ENCODE results near the gene MAL. TPM values are rescaled to one million over a fixed set of nuclear protein-coding genes. Genes with fewer than 3 reads are reported as not detected.

MAL gene
- total RNA-seq, 1 experiment from 2014 or later, result not detected

DNA sequence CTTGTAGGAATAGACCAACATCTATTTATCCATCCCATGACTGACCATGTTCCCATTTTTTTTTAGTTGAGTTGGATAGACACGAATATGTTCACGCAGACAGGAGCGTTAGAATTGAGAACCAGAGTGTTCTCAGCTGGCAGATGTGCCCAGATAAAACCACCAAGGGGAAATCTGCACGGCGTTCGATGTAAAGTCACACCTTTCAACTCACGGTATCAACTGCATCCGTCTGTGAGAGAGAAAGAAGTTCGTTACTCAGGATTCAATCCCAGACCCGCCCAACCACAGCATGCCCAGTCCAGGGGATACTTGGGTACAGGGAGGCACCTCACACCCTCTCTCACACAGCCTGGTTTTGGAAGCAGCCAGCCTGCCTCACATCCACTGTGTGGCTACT lies 26.1 kb downstream of the MAL start:
- POLR2A ChIA-PET, result no interaction called here
- no TSS peak for BruUV-seq (replicated peaks)
- H3K27ac Mint-ChIP-seq (ENCODE audit: low read depth, unreplicated experiment), result no peak overlapping the region
- CTCF ChIA-PET, result interaction anchor here (1.1 to 4.9 kb wide), 3 partner anchors 25 to 28 kb away, joined by 5 to 22 read pairs (median 18); no protein-coding TSS in a partner anchor
- H3K9me3 Mint-ChIP-seq (ENCODE audit: unreplicated experiment), result no peaks in the 10 kb centered on the region
- H3K4me1 Mint-ChIP-seq (ENCODE audit: insufficient read depth, unreplicated experiment), result no peaks in the 10 kb centered on the region
- intact Hi-C loops (cut with micrococcal nuclease), result no loop called here
- no peaks in the 10 kb centered on the region for H3K36me3 Mint-ChIP-seq (ENCODE audit: insufficient read depth, unreplicated experiment)
- H3K4me3 Mint-ChIP-seq (ENCODE audit: unreplicated experiment), result no peak overlapping the region
- peaks cover 49% of the 10 kb centered on the region for H3K27me3 Mint-ChIP-seq (ENCODE audit: insufficient read depth, unreplicated experiment)
- TF ChIP-seq, protein P1, sequence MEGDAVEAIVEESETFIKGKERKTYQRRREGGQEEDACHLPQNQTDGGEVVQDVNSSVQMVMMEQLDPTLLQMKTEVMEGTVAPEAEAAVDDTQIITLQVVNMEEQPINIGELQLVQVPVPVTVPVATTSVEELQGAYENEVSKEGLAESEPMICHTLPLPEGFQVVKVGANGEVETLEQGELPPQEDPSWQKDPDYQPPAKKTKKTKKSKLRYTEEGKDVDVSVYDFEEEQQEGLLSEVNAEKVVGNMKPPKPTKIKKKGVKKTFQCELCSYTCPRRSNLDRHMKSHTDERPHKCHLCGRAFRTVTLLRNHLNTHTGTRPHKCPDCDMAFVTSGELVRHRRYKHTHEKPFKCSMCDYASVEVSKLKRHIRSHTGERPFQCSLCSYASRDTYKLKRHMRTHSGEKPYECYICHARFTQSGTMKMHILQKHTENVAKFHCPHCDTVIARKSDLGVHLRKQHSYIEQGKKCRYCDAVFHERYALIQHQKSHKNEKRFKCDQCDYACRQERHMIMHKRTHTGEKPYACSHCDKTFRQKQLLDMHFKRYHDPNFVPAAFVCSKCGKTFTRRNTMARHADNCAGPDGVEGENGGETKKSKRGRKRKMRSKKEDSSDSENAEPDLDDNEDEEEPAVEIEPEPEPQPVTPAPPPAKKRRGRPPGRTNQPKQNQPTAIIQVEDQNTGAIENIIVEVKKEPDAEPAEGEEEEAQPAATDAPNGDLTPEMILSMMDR (IDR thresholded peaks at IDR 0.05; ENCODE audit: unreplicated experiment), result no peak
- no peak for DNase-seq (ENCODE audit: unreplicated experiment)

DNA sequence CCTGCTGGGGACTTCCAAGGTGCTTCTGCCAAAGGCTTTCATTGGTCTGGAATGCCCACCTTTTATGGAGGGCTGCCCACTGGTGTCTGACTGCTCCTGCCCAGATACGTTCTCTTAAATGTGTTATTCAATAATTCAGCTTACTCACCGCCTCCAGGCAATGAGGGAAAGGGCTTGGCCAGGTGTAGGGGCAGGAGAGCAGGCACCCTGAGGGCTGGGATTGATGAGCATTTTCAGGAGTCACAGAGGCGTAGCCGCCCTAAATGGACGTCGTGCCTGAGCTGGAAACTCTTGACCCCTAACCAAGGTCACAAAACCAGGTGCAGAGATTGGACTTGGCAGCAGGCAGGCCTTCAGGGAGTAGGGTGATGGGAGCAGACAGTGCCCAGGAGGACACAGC lies 26.8 kb downstream of the MAL start:
- ChIA-PET CTCF (interaction anchor here (0.6 to 4.9 kb wide), 7 partner anchors 8 to 92 kb away, joined by 3 to 22 read pairs (median 5); no protein-coding TSS in a partner anchor), POLR2A (interaction anchor here (0.8 to 1.2 kb wide), 2 partner anchors 10 to 64 kb away, joined by 3 read pairs; no protein-coding TSS in a partner anchor)
- TF ChIP-seq, protein P1 (IDR thresholded peaks at IDR 0.05; ENCODE audit: unreplicated experiment), result no peak
- no peak overlapping the region for H3K4me3 Mint-ChIP-seq (ENCODE audit: unreplicated experiment)
- no peaks in the 10 kb centered on the region for H3K9me3 Mint-ChIP-seq (ENCODE audit: unreplicated experiment)
- H3K27ac Mint-ChIP-seq (ENCODE audit: low read depth, unreplicated experiment), result no peak overlapping the region
- no peaks in the 10 kb centered on the region for H3K36me3 Mint-ChIP-seq (ENCODE audit: insufficient read depth, unreplicated experiment)
- peaks cover 42% of the 10 kb centered on the region for H3K27me3 Mint-ChIP-seq (ENCODE audit: insufficient read depth, unreplicated experiment)
- intact Hi-C loops (cut with micrococcal nuclease), result no loop called here
- peak; percentile 17 for DNase-seq (ENCODE audit: unreplicated experiment)
- no TSS peak for BruUV-seq (replicated peaks)
- no peaks in the 10 kb centered on the region for H3K4me1 Mint-ChIP-seq (ENCODE audit: insufficient read depth, unreplicated experiment)

DNA sequence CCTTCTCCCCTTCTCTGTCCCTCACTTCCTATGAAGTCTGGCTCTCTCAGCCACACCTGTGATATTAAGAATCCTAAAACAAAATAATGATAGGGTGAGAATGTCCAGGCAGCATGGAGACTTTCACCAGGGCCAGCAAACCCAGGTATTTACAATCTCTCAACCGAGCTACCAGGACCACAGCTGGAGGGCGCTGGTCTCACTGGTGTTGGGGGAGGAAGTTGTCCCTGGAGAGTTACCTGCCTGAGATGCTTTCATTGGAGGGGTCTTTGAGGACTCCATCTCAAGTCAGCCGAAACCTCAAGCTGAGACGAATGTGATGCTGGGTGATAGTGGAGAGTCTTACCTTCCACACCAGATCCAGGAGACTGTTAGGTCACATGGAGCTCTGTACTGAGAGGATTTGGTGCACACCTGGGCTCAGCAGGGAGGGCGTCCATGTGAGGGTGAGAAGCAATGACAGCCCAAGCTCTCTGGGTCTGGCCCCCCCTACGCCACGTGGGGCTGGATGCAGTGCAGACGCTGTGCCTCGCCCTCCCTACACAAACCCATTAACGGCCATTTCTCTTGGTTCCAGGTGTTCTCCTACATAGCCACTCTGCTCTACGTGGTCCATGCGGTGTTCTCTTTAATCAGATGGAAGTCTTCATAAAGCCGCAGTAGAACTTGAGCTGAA lies 27.4 kb downstream of the MAL start:
- CTCF ChIA-PET, result interaction anchor here (0.6 to 4.9 kb wide), 10 partner anchors 8 to 93 kb away, joined by 3 to 22 read pairs (median 5); no protein-coding TSS in a partner anchor
- no TSS peak for BruUV-seq (replicated peaks)
- H3K27ac Mint-ChIP-seq (ENCODE audit: low read depth, unreplicated experiment), result no peak overlapping the region
- peaks cover 44% of the 10 kb centered on the region for H3K27me3 Mint-ChIP-seq (ENCODE audit: insufficient read depth, unreplicated experiment)
- DNase-seq (ENCODE audit: unreplicated experiment), result no peak
- TF ChIP-seq, protein P1 (IDR thresholded peaks at IDR 0.05; ENCODE audit: unreplicated experiment), result no peak
- no peaks in the 10 kb centered on the region for H3K9me3 Mint-ChIP-seq (ENCODE audit: unreplicated experiment)
- no peaks in the 10 kb centered on the region for H3K36me3 Mint-ChIP-seq (ENCODE audit: insufficient read depth, unreplicated experiment)
- no peak overlapping the region for H3K4me3 Mint-ChIP-seq (ENCODE audit: unreplicated experiment)
- no peaks in the 10 kb centered on the region for H3K4me1 Mint-ChIP-seq (ENCODE audit: insufficient read depth, unreplicated experiment)
- POLR2A ChIA-PET, result interaction anchor here (0.8 to 1.2 kb wide), 2 partner anchors 10 to 64 kb away, joined by 3 read pairs; no protein-coding TSS in a partner anchor
- intact Hi-C loops (cut with micrococcal nuclease), result no loop called here

DNA sequence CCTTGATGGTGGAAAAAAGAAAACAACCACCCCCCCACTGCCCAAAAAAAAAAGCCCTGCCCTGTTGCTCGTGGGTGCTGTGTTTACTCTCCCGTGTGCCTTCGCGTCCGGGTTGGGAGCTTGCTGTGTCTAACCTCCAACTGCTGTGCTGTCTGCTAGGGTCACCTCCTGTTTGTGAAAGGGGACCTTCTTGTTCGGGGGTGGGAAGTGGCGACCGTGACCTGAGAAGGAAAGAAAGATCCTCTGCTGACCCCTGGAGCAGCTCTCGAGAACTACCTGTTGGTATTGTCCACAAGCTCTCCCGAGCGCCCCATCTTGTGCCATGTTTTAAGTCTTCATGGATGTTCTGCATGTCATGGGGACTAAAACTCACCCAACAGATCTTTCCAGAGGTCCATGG lies 28.0 kb downstream of the MAL start:
- intact Hi-C loops (cut with micrococcal nuclease), result no loop called here
- POLR2A ChIA-PET, result interaction anchor here (1.2 kb wide), 1 partner anchor 63 kb away, joined by 3 read pairs; no protein-coding TSS in a partner anchor

More for the DNA sequence above, 28.0 kb downstream of the MAL start:
- TF ChIP-seq, protein P1 (IDR thresholded peaks at IDR 0.05; ENCODE audit: unreplicated experiment), result no peak
- Mint-ChIP-seq H3K9me3 (ENCODE audit: unreplicated experiment) (no peaks in the 10 kb centered on the region), H3K4me1 (ENCODE audit: insufficient read depth, unreplicated experiment) (no peaks in the 10 kb centered on the region), H3K27me3 (ENCODE audit: insufficient read depth, unreplicated experiment) (peaks cover 50% of the 10 kb centered on the region), H3K27ac (ENCODE audit: low read depth, unreplicated experiment) (no peak overlapping the region), H3K4me3 (ENCODE audit: unreplicated experiment) (no peak overlapping the region), H3K36me3 (ENCODE audit: insufficient read depth, unreplicated experiment) (no peaks in the 10 kb centered on the region)
- no TSS peak for BruUV-seq (replicated peaks)
- CTCF ChIA-PET, result interaction anchor here (1.1 to 4.9 kb wide), 8 partner anchors 9 to 30 kb away, joined by 3 to 22 read pairs (median 5); no protein-coding TSS in a partner anchor
- DNase-seq (ENCODE audit: unreplicated experiment), result peak; percentile 10

All from MCF 10A (cell line).